Activated CD4-positive, alpha-beta T cell treated with anti-CD3 and anti-CD28 coated beads for 24 hours (primary cell): Measurements from ENCODE around the gene PPP6R2.

ENCODE experiments used
- DNase-seq, 2 donors: peaks; one replicate each; pipeline ENCODE4 v3.0.0-alpha.2; 2020; ENCODE audit warnings: low read depth in 2 of 2

Gene PPP6R2, protein sequence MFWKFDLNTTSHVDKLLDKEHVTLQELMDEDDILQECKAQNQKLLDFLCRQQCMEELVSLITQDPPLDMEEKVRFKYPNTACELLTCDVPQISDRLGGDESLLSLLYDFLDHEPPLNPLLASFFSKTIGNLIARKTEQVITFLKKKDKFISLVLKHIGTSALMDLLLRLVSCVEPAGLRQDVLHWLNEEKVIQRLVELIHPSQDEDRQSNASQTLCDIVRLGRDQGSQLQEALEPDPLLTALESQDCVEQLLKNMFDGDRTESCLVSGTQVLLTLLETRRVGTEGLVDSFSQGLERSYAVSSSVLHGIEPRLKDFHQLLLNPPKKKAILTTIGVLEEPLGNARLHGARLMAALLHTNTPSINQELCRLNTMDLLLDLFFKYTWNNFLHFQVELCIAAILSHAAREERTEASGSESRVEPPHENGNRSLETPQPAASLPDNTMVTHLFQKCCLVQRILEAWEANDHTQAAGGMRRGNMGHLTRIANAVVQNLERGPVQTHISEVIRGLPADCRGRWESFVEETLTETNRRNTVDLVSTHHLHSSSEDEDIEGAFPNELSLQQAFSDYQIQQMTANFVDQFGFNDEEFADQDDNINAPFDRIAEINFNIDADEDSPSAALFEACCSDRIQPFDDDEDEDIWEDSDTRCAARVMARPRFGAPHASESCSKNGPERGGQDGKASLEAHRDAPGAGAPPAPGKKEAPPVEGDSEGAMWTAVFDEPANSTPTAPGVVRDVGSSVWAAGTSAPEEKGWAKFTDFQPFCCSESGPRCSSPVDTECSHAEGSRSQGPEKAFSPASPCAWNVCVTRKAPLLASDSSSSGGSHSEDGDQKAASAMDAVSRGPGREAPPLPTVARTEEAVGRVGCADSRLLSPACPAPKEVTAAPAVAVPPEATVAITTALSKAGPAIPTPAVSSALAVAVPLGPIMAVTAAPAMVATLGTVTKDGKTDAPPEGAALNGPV

GRCh38 chr22:50342651-50343540, at the start of gene PPP6R2:
Gene PPP6R2 (plus strand): TSS chr22:50343327. CDS start chr22:50393909, 50,582 bp downstream.
- DNase-seq: peak; percentile 81 to 85

GRCh38 chr22:50293441-50294318, 49.4 kb upstream of the PPP6R2 start:
- DNase-seq: no peak

DNA sequence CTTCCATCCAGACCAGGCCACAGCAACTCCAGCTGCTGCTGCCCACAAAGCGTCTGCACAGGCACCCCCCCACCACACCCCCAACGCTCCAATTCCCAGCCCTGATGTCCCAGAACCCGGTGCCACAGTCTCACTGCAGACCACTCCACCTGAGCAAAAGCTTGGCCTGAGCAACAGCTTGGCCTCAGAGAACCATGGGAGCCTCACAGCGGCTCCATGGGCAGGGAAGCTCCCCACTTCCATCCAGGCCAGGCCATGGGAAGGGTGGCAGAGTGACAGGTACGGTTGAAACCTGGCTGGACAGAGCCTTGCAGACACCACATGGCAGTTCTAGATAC, 48.8 kb upstream of the PPP6R2 start:
- DNase-seq: no peak

GRCh38 chr22:50296658-50297490, 46.3 kb upstream of the PPP6R2 start:
- no peak for DNase-seq

- DNase-seq: no peak
These were observed 45.4 kb upstream of the PPP6R2 start for GRCh38 chr22:50297510-50298265.

DNA sequence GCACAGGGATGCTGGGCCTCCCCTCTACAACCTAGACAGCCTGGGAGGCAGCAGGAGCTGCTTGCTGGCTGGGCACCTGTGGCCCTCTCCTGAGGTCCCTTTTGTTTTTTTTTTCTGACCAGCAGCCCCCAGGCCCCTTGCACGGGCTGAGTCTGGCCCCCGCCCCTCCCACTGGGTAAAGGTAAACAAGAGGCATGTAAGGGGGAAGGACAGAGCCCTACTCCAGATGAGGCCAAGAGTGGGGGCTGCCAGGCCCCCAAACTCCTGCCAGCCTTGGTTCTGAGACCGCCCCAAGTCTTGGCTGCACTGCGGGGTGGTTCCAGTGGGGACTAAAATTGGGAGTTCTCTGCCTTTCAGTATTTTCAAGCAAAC, 44.9 kb upstream of the PPP6R2 start:
- DNase-seq: no peak

DNA sequence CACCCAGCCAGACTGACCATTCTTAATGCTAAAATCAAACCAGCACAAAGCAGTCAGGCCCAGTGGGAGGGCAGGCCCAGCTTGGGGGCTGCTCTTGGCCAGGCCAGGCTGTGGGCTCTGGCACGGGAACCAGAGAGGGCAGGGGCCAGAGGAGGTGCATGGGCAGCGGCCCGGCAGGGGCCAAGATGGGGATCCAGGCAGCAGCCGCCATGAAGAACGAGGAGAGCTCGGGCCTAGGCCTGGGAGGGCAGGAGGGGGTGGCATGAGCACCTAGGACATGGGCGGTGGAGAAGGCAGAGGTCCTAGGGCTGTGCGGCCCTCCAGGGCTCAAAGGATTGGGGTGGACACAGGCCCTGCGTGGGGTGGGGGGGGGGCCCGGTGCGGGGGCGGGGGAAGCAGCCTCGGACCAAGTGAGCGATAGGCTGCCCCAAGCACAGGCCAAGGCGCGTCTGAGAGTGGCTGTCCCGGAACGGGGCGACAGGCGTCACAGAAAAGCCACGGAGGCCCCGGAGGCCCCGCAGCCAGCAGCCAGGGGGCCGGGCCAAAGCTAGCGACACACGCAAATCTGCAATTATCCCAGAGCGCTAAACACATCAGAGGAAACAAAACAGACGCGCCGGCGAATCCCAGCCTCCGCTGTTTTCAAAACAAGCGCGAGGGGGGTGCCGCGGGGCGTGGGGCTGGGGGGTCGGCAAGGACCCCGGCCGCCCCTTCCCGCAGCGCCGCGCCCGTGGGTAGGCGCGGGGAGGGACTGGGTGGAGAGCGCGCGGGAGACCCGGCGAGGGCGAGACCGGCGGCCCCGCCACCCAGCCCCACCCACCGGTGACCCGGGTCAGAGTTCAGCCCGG, 44.0 kb upstream of the PPP6R2 start:
- no peak for DNase-seq

DNA sequence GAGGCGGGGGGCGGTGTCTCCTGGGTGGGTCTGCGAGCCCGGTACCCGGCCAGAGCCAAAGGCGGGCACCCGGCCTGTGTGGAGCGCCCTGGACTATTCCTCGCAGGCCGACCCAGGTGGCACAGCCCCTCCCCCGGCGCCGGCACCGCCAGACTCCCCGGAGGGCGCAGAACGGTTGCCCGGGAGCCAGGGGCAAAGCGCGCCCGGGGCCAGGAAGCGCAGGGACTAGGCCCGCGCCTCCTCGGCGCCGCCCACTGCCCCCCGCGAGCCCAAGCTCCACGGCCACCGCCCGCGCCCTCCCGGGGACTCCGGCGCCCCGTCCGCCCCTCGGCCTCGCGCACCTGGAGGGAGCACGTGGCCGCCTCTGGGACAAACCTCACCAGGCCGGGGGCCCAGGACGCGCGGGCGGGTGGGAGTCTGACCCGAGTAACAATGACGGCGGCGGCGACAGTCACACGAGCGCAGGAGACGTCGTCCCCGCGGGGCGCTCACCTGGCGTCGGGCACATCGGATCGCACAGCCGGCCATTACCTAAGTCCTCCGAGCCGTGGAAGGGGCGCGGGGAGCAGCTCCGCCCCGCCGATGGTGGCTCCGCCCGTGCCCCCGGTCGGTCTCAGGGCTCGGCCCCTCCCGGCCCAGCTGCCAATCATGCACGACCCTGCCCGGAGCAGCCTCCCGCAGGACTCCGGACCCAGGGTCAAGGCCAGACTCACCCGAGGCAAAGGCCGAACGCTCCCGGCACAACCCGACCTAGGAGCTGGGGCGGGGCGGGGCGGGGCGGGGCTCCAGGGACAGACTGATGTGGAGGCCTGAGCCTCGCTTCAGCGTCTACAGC, 43.1 kb upstream of the PPP6R2 start:
- DNase-seq: no peak

DNA sequence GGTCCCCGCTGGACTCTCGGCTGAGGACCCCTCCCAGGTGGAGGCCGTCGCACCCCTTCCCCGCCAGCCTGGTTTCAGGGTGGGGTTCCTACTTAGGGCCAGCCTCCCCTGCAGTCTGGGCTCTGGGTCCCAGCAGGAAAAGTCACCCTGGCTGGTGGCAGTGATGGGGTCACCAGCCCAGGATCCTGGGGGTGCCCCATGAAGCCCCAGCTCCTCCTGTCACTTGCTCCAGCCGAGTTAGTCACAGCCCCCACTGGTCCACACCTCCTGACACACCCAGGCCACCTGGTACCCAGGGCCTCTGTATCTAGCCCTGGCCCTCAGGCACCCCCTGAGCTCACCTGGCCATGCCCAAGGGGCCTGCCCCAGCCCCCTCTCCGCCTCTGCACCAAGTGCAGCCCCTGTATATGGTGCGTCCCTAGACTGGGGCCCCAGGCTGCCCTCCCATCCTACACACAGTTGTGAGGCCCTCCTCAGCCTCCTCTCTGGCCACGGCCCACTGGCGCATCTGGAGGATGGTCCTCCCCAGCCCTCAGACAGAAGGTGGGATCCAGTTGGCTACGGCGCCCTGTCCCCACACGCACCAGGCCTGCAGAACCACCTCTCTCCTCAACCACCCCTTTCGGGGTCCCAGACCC, 42.4 kb upstream of the PPP6R2 start:
- DNase-seq: no peak

- DNase-seq: no peak
These were observed 41.5 kb upstream of the PPP6R2 start for GRCh38 chr22:50301581-50301991.

GRCh38 chr22:50302041-50302541, 41.0 kb upstream of the PPP6R2 start:
- DNase-seq: no peak

DNA sequence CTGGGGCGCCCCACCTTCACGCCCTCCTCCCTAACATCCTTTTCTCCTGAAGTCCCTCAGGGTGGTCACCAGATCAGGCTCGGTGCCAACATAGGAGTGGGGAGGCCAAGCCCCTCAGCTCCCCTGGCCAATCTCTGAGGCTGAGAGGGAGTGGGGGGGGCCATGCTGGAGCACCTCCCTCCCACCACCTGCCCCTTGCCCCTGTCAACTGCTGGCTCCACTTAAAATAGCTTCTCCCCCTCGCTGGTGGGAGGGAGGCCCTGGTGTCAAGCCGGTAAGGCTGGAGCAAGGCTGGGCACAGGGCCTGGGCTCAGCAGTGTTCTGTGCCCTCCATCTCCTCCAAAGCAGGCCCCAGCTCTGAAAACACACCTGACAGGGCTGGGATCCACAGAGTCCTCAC, 40.6 kb upstream of the PPP6R2 start:
- DNase-seq: no peak

DNA sequence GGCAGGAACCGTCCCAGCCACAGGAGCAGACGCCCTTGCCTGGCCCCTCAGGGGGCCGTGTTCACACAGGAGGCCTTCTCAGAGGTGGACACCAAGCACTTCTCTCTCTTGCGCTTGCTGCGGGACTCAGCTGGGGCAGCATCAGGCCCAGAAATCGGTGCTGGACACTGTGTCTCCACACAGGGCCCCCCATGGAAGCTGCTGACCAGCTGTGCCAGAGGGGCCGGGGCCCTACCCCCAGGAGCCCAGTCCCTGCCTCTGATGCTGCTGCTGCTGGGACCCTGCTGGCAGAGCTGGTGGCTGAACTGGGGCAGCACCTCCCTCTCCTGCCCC, 39.6 kb upstream of the PPP6R2 start:
- no peak for DNase-seq

GRCh38 chr22:50303848-50304527, 39.1 kb upstream of the PPP6R2 start:
- DNase-seq: no peak

DNA sequence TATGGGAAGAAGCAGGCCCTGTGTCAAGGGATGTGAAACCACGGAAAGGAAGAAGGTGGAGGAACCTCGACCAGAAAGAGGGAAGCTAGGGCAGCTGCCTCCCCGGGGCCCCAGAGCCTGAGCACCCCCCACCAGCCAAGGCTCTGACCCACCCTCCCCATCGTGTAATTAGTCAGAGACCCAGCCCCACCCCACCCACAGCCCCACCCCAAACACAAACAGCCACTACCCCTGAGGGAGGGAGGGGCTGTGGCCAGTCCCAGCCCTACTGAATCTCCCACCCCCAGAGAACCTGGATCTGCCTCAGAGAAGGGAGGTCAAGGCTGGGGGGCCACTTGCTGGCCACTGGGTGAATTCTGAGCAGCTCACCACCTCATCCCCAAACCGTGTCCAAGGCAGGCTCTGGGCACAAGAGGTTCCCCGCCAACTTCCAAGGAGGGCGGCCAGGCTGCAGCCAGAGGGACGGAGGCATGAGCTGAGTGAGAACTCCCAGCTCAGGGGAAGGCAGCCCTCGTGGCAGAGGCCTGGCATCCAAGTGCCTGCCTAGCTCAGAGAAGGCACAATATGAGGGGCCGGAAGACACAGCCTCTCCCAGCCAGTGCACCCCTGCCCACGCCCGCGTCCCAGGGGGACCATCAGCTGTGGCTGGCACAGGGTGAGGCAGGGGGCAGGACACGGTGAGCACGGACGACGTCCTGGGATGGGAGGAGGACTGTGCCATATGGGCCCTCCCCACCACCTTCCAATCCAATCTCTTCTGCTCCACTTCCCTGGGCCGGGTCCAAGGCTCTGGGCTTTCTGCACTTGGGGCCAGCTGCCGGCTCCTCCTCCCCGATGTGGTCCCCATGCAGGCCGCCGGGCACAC, 38.4 kb upstream of the PPP6R2 start:
- DNase-seq: no peak
